ENCODE data around the gene VIL1. TPM values are rescaled to one million over a fixed set of nuclear protein-coding genes. Genes with fewer than 3 reads are reported as not detected.

VIL1 gene
- total RNA-seq, 1 donor from 2014 or later: 0.41 TPM

GRCh38 chr2:218447072-218447471, 28.1 kb downstream of the VIL1 start:
- Histone ChIP-seq H3K36me3 (peaks cover 26% of the 10 kb centered on the region), H3K4me1 (no peaks in the 10 kb centered on the region), H3K9me3 (no peaks in the 10 kb centered on the region), H3K27me3 (ENCODE audit: low read depth) (no peaks in the 10 kb centered on the region), H3K4me3 (no peak overlapping the region), H3K27ac (no peak overlapping the region)
- intact Hi-C loops (cut with DNase I): no loop called here
- no peak for ATAC-seq
- no peak for TF ChIP-seq CTCF (IDR thresholded peaks at IDR 0.05)
- no peak for DNase-seq

- no peaks in the 10 kb centered on the region for H3K9me3 ChIP-seq
- H3K4me3 ChIP-seq: no peak overlapping the region
- no peak for TF ChIP-seq CTCF (IDR thresholded peaks at IDR 0.05)
- no peaks in the 10 kb centered on the region for H3K27me3 ChIP-seq (ENCODE audit: low read depth)
- intact Hi-C loops (cut with DNase I): no loop called here
- DNase-seq (no peak), ATAC-seq (no peak)
- H3K27ac ChIP-seq: no peak overlapping the region
- peaks cover 40% of the 10 kb centered on the region for H3K36me3 ChIP-seq
- H3K4me1 ChIP-seq: no peaks in the 10 kb centered on the region
Measured at GRCh38 chr2:218448934-218449333, 30.0 kb downstream of the VIL1 start.

GRCh38 chr2:218452079-218452478, 33.2 kb downstream of the VIL1 start:
- H3K27me3 ChIP-seq (ENCODE audit: low read depth): no peaks in the 10 kb centered on the region
- no peaks in the 10 kb centered on the region for H3K4me1 ChIP-seq
- no peak overlapping the region for H3K27ac ChIP-seq
- no peak overlapping the region for H3K4me3 ChIP-seq
- no peak for DNase-seq
- TF ChIP-seq CTCF (IDR thresholded peaks at IDR 0.05): no peak
- no peak for ATAC-seq
- no peaks in the 10 kb centered on the region for H3K9me3 ChIP-seq
- peaks cover 61% of the 10 kb centered on the region for H3K36me3 ChIP-seq
- intact Hi-C loops (cut with DNase I): no loop called here

GRCh38 chr2:218456849-218457248, 37.9 kb downstream of the VIL1 start:
- no peak overlapping the region for H3K4me3 ChIP-seq
- intact Hi-C loops (cut with DNase I): no loop called here
- H3K36me3 ChIP-seq: peaks cover 77% of the 10 kb centered on the region
- TF ChIP-seq CTCF (IDR thresholded peaks at IDR 0.05): no peak
- no peaks in the 10 kb centered on the region for H3K27me3 ChIP-seq (ENCODE audit: low read depth)
- H3K4me1 ChIP-seq: no peaks in the 10 kb centered on the region
- H3K27ac ChIP-seq: no peak overlapping the region
- DNase-seq: no peak
- H3K9me3 ChIP-seq: no peaks in the 10 kb centered on the region
- no peak for ATAC-seq

GRCh38 chr2:218458598-218458997, 39.7 kb downstream of the VIL1 start:
- no peaks in the 10 kb centered on the region for H3K27me3 ChIP-seq (ENCODE audit: low read depth)
- no peaks in the 10 kb centered on the region for H3K4me1 ChIP-seq
- no peak overlapping the region for H3K27ac ChIP-seq
- ATAC-seq (no peak), DNase-seq (no peak)
- no peaks in the 10 kb centered on the region for H3K9me3 ChIP-seq
- H3K4me3 ChIP-seq: no peak overlapping the region
- TF ChIP-seq CTCF (IDR thresholded peaks at IDR 0.05): no peak
- H3K36me3 ChIP-seq: peaks cover 76% of the 10 kb centered on the region
- intact Hi-C loops (cut with DNase I): no loop called here

Data from lower lobe of right lung (tissue), 2 donors.